Activated CD4-positive, alpha-beta T cell treated with anti-CD3 and anti-CD28 coated beads, Interleukin-2, amount 10 ng/mL, durations not matched to agents 24 days and 14 days (primary cell): ENCODE measurements around the gene OVCA2. TPM values are rescaled to one million over a fixed set of nuclear protein-coding genes. Genes with fewer than 3 reads are reported as not detected.
A peak's percentile ranks its signal among the peaks of the same experiment; 100 is the strongest.

Source experiments
- DNase-seq: peaks from one replicate; pipeline ENCODE4 v3.0.0; 2022
- H3K27ac Mint-ChIP-seq: one replicate; pipeline ENCODE4 v1.8.0; 2022; ENCODE audit warnings: mild to moderate bottlenecking, mixed read lengths
- H3K27me3 Mint-ChIP-seq: one replicate; pipeline ENCODE4 v1.8.0; 2022; ENCODE audit warnings: mixed read lengths
- H3K36me3 Mint-ChIP-seq: one replicate; pipeline ENCODE4 v1.8.0; 2022; ENCODE audit warnings: low read depth, mild to moderate bottlenecking, mixed read lengths
- H3K4me1 Mint-ChIP-seq: one replicate; pipeline ENCODE4 v1.8.0; 2021; ENCODE audit warnings: mixed read lengths
- H3K4me3 Mint-ChIP-seq: one replicate; pipeline ENCODE4 v1.8.0; 2022; ENCODE audit warnings: mild to moderate bottlenecking, moderate library complexity, mixed read lengths
- H3K9me3 Mint-ChIP-seq: one replicate; pipeline ENCODE4 v1.8.0; 2021; ENCODE audit warnings: mixed read lengths
- intact Hi-C: fragments of 100-400 bp; cut with micrococcal nuclease; formaldehyde crosslinking; loops from one replicate; pipeline ENCODE4 v1.15.1; 2023
- total RNA-seq: library from RNA; stranded (reverse); gene quantifications from 2 replicates; pipeline ENCODE4 v1.2.3, GENCODE V29; 2022

OVCA2 gene
- total RNA-seq, 1 donor from 2014 or later, result 36.5 TPM

- Mint-ChIP-seq H3K27ac (peak overlapping the region; percentile 62), H3K9me3 (no peaks in the 10 kb centered on the region), H3K27me3 (no peaks in the 10 kb centered on the region), H3K4me3 (no peak overlapping the region), H3K36me3 (peaks cover 17% of the 10 kb centered on the region), H3K4me1 (peaks cover 57% of the 10 kb centered on the region)
- no peak for DNase-seq
- intact Hi-C loops, result no loop called here
These were observed 50.4 kb downstream of the OVCA2 start for GRCh38 chr17:2092253-2092652.

Other genes with a start within 250 kb of the OVCA2 start
- gene SMYD4, start 212.1 kb upstream of the OVCA2 start, total RNA-seq, result 27.1 and 30.7 TPM in 2 replicates
- gene RPA1, start 212.0 kb upstream of the OVCA2 start, total RNA-seq, result 234 and 238 TPM in 2 replicates
- gene RTN4RL1, start 16.7 kb upstream of the OVCA2 start, total RNA-seq, result 1.1 and 1.2 TPM in 2 replicates
- gene DPH1, start 11.9 kb upstream of the OVCA2 start, total RNA-seq, result 50.8 and 55.9 TPM in 2 replicates
- 49.4 and 51.6 TPM in 2 replicates for gene HIC1, start 13.1 kb downstream of the OVCA2 start, total RNA-seq